HG02763 (cell line): ENCODE results near the gene TXNL4A.
A peak's percentile ranks its signal among the peaks of the same experiment; 100 is the strongest.
"Not testable (repeated sequence)": the region's sequence is repeated elsewhere in the genome, so short reads cannot be mapped to it uniquely, and the experiment has no call there.

Source experiments
- ATAC-seq: cut with Tn5 transposase; IDR thresholded peaks from one replicate; pipeline ENCODE4 v1.9.1; 2021; ENCODE audit warnings: mild to moderate bottlenecking, moderate library complexity; ENCODE audit not compliant: unreplicated experiment

The TXNL4A gene, protein sequence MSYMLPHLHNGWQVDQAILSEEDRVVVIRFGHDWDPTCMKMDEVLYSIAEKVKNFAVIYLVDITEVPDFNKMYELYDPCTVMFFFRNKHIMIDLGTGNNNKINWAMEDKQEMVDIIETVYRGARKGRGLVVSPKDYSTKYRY

DNA sequence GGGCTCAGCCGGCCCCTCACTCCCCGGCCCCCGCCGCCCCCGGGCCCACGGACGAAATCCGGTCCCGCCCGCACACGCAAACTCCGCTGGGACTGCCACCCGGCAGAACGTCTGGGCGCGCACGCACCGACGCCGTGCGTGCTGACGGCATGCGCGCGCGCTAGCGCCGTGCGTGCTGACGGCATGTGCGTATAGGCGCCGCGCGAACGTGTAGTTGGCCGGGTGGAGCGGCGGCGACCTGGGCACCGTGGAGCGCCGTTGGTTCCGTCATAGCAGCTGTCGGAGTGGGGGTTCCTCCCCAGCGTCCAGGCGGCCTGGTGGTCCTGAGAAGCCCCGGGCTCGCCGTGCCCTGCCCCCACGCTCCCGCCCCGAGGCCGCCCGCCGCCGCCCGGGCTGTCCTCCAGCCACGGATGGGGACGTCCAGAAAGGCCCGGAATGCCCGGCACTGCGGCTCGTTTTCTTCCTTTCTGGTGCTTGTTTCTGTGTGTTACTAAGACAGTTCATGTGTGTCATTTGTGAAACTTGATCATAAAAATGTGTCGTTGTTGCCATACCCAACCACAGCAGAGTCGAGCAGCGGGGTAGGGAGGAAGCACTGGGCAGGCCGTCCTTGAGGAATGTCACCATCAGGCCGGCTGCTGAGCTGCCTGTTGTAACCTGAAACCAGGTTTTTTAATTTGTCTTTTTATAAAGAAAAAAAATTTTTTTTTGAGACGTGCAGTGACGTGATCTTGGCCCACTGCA lies at the start of gene TXNL4A:
Gene TXNL4A (minus strand): TSS at position 113 of the 744 bp plus-strand sequence. CDS start 171 bp downstream, outside the sequence.
- peak; percentile 96 for ATAC-seq

DNA sequence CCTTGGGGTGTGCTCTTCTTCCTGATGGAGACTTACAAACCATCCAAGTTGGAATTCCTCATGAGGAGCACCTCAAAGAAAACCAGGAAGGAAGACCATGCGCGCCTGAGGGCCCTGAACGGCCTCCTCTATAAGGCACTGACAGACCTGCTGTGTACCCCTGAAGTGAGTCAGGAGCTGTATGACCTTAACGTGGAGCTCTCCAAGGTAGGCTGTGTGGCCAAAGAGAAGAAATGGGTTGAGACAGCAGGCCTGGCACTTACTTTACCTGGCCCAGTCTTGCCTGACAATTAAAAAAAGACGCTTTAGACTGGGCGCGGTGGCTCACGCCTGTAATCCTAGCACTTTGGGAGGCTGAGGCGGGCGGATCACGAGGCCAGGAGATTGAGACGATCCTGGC lies 48.9 kb upstream of the TXNL4A start:
- ATAC-seq: no peak

GRCh38 chr18:80035997-80036396 lies 47.6 kb upstream of the TXNL4A start:
- no peak for ATAC-seq

DNA sequence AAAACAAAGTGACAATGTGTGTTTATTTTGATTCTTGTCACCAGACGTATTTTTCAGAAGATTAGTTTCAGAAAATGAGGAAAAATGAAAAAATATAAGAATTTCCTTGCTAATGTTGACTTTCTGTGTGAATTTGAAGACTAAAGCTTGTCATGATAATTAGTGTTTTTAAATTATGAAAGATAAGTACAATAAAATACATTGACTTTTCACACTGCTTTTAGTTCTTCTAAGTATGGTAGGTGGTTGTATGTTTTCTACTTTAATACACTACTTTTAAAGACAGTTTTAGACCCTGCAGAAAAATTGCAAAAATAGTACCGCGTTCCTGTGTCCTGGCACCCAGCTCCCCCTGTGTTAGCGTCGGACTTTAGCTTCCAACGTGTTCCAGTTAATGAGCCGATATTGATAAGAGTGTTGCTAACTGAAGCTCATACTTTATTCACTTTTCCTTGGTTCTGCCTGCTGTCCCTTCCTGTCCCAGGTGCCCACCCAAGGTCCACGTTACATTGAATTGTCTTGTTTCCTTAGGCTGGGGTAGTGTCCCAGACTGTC lies 46.6 kb upstream of the TXNL4A start:
- no peak for ATAC-seq

DNA sequence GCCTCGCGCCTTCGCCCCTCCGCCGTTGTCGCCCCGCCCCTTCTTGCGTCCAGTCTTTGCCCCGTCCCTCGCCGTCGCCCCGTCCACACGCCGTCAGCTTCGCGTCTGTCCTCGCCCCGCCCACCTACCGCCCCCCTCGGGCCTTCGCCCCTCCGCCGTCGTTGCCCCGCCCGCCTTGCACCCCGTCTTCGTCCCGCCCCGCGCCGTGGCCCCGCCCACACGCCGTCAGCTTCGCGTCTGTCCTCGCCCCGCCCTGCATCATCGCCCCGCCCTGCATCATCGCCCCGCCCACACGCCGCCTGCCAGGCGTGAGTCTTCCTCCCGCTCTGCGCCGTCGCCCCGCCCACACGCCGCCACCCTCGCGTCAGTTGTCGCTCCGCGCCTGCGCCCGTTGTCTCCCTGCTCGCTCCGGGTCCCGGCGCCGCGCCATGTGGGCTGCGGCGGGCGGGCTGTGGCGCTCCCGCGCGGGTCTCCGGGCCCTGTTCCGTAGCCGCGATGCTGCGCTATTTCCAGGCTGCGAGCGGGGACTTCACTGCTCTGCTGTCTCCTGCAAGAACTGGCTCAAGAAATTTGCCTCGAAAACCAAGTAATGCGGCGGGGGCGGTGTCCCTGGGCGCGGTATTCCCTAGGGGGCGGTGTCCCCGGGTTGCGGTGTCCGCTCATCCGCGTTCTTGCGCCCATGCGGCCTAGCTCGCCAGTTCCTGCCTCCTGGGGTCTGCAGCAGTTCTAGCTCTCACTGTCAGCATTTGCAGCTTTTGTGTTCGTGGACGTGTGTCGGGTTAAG lies 45.9 kb upstream of the TXNL4A start, which contains the start of gene RBFA:
Gene RBFA (plus strand): TSS at position 367 of the 784 bp plus-strand sequence. CDS start 62 bp downstream, at position 429.
- peak; percentile 76 for ATAC-seq

GRCh38 chr18:80033181-80034067 lies 45.1 kb upstream of the TXNL4A start:
- ATAC-seq: peak; percentile 38

- ATAC-seq: no peak
Measured at GRCh38 chr18:80029690-80030089, 41.3 kb upstream of the TXNL4A start.

- not testable (repeated sequence) for ATAC-seq
Measured at GRCh38 chr18:80027719-80028118, 39.4 kb upstream of the TXNL4A start.

- ATAC-seq: no peak
Measured at GRCh38 chr18:80026363-80026762, 38.0 kb upstream of the TXNL4A start.

DNA sequence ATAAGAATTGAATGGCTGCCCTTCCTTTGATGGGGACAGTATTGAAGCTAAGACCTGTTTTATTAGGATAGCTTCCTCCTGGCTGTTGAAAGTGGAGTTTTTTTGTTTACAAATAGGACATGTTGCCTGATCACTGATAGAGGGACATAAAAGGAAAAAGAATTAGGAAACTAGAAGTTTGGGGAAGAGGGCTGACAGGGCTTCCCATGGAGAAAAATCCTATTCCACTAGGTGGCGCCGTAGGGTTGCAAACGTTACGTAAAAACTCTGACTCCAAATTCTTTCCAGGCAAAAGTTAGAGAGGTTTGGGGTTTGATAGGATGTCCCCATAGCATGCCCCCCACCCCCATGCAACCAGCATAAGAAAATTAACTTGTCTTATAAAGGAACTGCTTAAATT lies 34.8 kb upstream of the TXNL4A start:
- no peak for ATAC-seq

DNA sequence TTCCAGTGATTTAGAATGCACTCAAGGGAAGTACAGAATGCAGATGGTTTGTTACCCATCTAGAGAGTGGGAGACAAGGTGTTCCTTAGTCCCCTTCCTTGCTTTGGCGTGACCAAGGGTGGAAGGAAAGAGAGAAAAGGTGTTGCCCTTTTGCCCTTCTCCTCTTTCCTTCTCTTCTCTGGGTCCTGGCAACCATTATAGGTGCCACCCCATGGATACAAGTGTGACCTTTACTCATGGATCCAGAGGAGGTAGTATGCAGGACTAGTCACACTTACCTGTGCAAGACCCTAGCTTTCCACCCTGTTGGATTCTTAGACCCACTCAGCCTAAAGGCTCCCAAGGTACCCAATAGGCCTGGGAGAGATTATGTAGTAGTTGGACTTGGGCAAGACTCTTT lies 34.2 kb upstream of the TXNL4A start:
- ATAC-seq: no peak

- ATAC-seq: no peak
Measured at GRCh38 chr18:80012714-80013113, 24.4 kb upstream of the TXNL4A start.

DNA sequence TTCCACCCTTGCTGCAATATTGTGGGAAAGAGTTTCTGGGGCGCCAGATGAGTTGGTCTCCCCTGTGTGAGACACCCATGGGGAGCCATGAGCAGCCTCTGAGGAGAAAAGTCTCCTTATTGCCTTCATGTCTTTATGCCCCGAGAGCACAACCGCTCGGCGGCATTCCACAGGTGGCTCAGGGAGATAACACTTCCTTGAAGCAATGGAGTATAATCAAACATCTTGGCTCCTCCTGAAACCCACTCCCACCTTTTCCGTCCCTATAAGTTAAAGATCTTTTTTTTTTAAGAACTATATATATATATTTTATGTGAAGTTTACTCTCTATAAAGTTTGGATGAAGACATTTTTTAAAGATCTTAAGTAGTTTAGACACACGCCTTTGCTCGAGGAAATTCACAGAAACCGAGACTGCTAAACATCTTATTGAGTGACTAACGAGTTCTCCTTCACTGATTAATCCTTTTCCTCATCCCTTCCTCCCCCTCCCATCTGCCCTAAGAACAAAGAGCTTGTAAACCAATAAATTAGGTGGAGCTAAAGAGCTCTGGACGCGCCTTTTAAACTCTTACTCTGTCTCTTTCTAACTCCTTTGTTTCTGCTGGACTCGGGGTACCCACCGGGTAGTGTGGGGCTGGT lies 23.3 kb upstream of the TXNL4A start:
- not testable (repeated sequence) for ATAC-seq

- no peak for ATAC-seq
Measured at GRCh38 chr18:80010551-80010906, 22.2 kb upstream of the TXNL4A start.

DNA sequence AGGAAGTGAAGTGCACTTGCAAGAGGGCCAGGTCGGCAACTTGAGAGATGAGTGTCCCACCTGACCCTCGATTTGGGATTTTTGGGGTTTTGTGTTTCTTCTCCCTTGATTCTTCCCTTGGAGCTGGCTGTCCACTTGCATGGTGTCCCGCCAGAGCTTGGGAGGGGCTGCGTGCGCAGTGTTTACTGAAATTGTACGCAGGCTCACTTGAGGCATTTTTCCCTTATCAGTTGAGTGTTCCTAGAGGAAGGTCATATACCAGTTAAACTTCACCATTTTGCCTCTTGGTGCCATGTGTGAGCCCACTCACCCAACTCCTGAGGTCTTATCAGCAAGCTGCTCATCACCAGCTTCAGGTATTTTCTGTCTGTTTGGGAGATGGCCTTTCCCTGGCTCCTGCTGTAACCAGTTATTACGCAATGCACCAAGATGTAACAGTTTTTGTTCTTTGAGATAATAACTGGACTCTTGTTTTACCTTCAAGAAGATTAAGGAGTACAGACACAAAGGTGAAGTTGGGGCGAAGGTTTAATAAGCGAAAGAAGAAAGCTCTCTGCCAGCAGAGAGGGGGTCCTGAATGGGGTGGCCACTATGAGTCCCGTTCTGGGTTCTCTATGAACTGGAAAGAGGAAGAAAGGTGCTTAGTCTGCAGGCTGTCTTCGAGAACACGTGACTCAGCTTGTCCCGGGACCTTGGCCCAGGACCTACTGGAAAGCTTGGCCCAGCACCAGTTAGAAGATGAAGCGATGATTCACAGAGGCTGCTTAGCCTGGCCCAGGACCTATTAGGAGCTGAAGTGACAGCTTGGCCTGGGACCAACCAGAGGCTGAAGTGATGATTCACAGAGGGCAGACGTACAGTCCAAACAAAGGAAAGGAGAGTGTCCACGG lies 21.5 kb upstream of the TXNL4A start:
- no peak for ATAC-seq

DNA sequence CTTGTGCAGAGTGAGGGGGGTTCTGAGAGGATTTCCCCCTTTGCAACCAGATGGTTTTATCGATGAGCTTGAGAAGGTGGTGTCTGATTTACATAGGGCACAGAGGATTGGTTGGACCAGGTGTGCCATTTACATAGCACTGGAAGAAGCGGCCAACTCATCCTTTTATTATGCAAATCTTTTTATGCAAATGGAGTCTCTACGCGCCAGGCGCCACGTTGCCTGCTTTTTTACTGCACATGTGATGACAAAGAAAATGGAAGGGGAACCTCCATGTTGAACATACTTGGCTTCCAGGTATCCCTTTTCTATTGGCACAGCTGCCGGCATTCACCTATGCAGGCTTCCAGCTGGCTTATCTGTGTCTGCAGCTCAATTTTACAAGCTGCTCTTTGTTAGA lies 18.4 kb upstream of the TXNL4A start:
- no peak for ATAC-seq

DNA sequence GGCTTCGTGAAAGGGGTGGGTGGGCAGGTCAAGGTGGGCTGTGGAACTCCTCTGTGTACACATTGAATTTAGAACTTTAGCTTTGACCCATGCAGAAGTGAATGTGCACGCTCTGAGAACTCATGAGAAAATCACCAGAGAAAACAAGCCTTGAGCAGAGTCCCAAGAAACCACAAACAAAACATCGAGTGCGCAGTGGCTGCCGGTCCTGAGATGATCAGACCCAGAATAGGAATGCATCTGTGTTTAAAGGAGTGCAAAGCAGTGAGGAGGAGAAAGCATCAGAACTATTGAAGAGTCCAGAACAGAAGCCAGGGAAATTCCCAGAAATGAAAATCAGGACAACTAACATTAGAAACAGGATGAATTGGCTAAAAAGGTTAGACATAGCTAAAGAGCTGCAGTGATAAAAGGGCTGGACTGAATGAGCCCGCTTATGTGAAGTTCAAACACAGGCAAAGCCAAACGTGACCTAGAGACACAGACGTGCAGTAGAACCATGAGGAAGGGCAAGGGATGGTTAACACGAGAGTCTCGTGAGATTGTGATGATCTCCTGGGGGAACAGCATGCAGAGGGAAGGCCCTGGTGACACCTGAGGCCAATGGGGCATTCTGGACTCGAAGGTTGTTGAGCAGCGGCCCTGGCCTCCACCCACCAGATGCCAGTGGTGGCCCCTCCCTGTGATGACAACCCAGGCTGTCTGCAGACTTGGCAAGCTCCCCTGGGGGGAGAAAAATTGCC lies 16.4 kb upstream of the TXNL4A start:
- no peak for ATAC-seq

- no peak for ATAC-seq
Measured at GRCh38 chr18:80002468-80002867, 14.1 kb upstream of the TXNL4A start.
